Femur (tissue), 1 donor: ENCODE results near the gene FARP1.
A peak's percentile ranks its signal among the peaks of the same experiment; 100 is the strongest.

Experiments
- DNase-seq: peaks from one replicate; pipeline ENCODE4 v3.0.0-alpha.2; 2017

The FARP1 gene

DNA sequence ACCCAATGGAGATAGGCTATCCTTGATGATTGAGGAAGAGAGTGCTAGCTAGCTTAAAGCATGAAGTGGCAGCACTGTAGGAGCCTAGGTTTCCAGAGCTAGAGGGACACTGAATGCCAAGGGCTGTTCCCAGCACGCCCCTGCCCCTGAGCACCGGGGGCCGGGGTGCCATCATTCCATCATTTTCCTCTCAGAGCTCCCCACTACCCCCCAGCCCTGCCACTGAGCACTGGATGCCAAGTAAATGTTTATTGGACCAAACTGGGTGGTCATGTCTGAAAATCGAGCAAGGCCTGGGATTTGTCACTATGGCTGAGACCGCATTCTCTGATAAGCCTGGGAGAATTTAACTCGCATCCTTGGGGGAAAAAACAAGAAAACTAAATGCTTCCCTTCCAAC lies 291.2 kb downstream of the FARP1 start:
- DNase-seq: no peak

DNA sequence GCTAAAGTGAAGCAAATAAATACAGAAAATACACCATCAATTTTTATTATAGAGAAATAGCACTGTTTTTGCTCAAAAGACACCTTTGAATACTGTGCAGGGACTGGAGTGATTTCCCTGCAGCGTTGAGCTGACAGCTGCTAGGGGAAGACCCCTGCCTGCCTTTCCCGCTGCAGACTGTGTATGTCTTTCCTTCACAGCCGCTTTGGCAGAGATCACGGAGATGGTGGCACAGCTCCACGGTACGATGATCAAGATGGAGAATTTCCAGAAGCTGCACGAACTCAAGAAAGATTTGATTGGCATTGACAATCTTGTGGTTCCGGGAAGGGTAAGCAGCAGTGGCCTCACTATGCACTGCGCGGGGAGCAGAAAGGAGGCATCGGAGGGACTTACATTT lies 292.5 kb downstream of the FARP1 start:
- DNase-seq: no peak

DNA sequence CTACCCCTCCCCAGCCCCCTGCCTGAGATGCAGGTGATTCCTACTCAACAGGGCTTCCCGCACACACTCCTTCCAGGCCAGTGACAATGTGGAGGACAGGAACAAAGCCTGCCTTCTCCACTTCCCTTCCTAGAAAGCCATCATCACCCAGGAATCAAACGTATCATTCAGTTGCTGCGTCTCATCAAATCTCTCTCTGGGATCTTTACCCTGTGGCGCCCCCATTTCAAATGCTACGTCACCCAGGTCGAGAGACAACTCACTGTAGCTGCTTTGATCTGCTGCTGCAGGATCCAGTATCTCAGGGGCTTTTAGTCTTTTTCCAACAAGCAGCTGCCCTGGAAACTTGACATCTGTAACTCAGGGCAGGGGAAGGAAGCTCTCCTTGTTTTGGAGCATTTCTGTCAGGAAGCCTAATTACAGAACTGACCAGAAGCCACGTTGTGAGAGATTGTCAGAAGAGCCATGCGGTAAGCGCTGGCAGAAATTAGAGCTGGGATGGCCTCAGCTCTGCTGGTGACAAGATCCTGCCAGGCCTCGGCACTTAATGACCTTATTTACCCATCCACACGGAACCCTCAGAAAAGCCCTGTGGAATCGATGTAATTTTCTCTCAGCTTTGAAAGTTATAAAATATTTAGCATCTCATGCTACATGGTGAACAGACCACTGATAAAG lies 293.5 kb downstream of the FARP1 start:
- no peak for DNase-seq

DNA sequence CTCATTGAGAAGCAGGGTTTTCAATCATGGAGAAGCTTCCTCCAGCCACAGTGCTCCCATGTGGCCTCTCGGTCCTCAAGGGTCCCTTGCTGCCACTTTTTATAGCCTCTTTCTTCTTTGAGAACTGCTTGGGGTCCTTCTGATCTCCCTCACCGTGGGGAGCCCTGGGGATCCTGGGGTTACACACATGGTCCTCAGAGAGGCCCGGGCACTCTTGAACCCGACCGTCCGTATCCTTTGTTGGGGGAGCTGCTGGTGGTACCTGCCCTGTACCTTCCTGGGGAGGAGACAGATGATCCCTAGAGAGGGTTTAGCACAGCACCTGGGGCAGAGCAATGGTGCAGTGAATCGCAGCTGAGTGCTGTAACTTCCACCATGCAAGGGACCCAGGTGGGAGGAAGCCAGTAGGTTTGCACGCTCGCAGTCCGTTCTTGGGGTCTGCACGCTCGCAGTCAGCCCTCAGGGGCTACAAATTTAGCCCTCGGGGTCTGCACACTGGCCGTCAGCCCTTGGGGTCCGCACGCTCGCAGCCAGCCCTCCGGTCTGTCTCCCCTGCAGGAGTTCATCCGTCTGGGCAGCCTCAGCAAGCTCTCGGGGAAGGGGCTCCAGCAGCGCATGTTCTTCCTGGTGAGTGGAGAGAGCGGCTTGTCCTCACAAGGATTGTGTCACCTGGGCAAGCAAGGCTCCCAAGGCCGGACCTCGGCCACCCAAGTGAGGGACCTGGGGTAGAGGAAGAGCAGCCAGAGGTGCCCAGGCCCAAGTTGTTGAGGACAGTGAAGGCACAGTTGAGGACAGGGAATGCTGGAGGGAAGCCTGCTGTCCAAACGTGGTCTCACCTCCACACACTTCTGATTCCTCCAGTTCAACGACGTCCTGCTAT lies 295.6 kb downstream of the FARP1 start:
- no peak for DNase-seq

DNA sequence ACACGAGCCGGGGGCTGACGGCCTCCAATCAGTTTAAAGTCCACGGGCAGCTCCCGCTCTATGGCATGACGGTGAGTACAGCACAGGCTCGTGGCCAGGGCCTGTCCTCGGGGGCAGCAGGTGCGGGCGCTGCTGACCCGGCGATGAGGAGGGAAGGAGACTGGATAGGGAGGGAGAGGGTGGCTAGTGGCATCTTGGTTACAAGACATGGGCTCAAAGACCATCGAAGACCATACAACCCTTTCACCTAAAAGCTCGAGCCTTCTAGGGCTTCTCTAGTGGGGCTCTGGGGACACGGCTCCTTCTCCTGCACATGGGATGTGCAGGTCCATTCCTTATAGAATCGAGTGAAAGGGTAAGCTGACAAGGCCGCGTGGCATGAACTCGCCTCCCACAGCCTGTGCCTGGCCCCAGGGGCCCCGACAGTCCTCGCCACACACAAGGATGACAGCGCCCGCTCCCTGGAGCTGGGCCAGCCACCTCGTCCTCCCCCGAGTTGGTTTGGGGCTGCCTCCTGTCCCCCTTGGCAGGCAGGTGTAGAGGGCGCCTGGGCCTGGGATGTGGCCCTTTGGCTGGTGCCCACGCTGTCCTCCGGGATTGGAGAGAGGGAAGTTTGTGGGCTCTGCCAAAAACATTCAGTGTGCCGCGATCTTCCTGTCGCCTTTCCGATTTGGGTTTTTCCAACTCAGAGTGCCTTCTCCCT lies 296.4 kb downstream of the FARP1 start:
- DNase-seq: no peak

DNA sequence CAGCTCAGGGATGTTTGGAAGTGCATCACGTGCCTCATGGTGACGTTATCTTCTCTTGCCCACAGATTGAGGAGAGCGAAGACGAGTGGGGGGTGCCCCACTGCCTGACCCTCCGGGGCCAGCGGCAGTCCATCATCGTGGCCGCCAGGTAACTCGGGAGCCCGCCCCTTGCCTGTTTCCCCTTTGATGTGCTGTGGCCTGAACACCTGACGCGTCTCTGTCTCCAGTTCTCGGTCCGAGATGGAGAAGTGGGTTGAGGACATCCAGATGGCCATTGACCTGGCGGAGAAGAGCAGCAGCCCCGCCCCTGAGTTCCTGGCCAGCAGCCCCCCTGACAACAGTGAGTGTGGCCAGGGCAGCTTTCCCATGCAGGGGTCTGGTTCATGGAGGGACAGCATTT lies 297.0 kb downstream of the FARP1 start:
- no peak for DNase-seq

DNA sequence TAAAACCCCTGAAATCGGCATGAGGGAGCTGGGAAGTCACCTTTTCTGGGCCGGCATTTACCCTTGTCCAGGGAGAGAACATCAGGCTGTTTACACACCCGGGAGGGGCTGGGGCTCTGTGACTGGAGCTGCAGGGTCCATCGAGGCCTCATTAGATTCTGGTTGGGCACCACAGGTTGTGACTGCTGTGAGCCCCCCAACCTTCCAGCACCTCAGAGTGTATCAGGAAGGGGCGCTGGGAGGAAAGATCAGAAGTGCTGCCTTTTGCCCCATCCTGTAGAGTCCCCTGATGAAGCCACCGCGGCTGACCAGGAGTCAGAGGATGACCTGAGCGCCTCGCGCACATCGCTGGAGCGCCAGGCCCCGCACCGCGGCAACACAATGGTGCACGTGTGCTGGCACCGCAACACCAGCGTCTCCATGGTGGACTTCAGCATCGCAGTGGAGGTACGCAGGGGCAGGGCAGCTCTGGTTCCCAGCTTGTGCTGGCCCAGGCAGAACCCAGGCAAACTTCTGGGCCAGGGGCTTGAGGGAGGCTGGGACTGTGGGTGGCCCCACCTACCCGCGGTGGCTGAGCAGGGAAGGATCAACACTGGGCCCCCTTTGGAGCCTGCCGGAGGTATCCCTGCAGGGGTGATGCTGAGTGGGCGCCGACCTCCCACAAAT lies 297.6 kb downstream of the FARP1 start:
- no peak for DNase-seq

DNA sequence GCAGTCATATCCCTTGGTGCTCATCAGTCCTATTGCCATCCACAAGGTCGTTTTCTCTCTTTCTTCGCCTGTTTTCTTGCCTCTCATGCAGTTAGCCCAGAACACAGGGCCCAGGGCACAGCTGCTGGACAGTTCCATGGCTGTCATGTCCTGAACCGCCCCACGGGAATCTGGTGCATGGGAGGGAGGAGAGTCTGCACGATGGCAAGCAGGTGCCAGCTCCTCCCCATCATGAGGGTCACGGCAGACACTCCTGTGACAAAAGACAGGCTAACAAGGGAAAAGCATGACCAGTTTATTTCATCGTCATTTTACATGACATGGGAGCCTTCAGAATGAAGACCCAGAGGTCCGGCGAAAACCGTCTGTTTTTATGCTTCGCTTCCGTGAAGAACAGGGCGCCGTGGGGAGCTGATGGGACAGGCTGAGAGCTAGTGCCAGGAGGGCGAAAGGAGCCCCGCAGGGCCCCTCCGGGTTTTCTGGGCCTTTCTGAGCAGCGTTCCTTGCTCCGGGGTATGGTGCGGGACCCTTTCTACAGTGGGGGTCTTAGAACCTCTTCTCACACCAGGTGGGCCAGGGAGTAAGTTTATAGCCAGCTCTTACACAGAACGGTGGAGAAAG lies 298.3 kb downstream of the FARP1 start:
- no peak for DNase-seq

DNA sequence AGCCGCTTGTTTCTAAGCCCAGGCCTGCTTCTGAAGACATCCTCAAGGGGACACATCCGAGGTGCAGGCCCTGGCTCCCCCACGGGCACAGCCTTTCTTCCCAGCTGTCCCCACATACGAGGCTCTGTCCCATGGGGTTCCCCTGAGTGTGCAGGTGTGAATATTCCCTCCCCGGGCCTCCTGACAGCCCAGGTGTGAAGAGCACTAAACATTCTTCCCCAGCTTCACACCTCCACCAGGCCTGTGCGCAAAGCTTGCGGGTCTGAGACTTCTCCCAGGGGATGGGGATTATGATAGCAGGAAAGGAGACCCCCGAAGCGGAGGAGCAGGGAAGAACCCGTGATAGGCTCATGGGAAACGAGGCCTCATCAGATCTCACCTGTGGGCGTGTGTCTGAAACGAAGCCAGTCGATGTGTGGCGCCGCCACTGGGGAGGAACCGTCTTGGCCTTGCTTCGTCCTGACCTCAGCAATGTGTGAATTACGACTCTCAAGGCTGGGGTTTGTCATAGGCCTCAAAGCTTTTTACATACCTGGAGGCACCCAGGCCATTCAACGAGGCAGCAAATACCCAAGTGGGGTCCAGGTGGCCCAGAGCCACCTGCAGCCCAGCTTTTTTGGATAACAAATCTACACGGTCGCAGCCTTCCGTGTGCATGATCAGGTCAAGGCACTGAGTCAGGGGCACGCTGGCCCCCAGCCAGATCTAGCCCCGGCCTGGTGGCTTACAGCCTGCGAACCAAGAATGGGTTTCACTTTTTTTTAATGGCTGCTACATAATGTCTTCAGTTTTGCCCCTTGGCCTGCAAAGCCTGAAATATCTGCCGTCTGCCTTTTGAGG lies 299.7 kb downstream of the FARP1 start:
- no peak for DNase-seq

DNA sequence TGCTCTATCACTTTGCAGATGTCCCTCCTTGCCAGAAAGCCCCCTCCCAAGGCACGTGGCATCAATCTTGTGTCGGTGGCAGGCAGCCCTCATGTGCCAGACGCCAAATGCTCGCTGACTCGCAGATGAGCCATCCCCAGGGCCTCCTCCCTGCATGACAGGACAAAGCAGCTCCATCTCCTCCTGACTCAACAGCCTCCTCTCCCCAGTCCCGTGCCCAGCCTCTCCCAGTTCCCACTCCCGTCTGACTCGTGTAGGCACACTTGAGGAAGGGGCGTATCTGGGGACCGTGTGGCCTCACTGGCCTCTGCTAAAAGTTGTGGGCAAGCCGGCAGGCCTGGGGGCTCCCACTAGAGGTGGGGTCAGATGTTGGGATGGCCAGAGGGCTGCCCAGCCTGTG lies 300.4 kb downstream of the FARP1 start:
- DNase-seq: no peak

DNA sequence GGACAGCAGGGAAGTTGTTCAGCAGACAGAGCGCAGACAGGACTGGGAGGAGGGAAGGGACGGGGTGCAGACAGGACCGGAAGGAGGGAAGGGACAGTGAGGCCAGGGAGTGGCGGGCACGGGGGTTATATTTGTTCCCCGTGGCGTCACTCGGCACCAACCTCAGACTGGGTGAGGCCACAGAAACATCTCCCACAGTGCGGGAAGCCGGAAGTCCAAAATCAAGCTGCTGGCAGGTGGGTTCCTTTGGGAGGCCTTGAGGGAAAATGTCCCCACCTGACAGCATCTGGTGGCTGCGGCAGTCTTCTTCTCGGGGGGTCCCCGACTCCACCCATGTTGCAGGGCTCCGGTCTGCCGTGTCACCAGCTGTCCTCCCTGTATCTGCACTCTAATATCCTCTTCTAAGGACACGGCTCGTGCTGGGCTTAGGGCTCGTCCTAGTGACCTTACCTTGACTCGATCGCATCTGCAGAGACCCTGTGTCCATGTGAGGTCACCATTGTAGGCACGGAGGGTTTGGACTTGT lies 301.0 kb downstream of the FARP1 start:
- no peak for DNase-seq

DNA sequence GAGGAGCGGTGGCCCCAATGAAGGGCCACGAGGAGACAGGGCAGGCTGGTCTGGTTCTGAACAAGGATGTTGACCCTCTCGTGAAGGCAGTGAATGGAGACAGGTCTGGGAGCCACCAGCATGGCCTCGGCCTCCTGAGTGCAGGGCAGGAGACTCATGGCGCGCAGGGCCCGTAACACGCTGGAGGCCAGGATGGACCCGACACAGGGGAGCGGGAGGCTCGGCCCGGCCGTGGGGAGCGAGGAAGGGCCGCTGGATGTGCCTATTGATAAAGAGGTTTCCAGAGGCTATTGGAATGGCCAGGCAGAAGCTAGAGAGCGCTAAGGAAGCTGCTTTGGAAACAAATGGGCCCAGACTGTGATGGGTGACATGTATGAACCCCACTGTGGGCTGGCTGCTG lies 301.5 kb downstream of the FARP1 start:
- DNase-seq: no peak

DNA sequence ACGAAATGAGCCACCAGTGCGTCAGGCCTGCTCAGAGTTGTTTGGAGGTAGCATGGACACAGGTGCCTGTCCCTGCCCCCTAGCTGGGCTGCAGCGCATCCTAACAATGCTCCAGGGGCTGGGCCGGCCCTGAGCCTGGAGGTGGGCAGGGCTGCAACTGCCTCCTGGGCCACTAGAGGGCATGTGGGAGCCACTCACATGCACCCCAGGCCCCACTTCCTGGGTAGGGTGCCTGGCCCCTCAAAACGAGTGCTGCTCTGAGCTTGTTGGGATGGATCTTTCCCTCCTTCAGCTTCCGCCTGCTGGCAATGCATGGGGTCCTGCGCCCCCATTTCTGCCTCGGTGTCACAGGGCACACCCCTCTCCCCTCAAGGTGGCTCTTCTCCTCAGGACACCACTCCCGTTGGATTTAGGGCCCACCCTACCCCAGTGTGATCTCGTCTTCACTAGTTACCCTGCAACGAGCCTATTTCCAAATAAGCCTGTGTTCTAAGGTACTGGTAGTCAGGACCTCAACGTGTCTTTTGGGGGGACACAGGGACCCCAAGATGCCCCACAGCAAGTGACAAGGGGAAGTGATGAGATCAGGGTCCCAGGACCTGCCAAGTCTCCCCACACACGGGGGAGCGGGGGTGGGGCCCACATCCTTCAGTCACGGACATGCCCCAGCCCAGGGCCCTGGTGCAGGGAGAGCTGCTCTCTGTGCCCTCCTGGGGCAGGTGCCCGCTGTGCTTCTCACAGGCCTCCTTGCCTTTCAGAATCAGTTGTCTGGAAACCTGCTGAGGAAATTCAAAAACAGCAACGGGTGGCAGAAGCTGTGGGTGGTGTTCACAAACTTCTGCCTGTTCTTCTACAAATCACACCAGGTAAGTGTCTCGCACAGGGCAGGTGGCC lies 302.7 kb downstream of the FARP1 start:
- DNase-seq: peak; percentile 75

DNA sequence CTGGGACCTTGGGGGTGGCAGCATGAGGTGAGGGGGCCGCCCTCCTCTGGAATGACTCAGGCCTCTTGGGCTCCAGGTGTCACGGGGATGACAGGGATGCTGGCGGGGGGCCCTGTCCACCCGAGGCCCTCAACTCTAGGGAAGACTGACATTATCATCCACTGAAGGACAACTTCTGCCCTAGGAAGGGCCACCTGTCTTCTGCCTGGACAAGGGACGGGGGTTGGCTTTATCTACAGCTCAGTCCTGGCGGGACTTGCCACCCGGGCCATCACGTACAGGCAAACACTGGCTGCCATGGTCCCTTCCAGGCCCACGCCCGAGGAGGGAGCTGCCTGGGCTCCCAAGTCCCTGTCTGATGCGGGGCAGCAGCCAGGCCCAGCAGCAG lies 303.3 kb downstream of the FARP1 start:
- no peak for DNase-seq

DNA sequence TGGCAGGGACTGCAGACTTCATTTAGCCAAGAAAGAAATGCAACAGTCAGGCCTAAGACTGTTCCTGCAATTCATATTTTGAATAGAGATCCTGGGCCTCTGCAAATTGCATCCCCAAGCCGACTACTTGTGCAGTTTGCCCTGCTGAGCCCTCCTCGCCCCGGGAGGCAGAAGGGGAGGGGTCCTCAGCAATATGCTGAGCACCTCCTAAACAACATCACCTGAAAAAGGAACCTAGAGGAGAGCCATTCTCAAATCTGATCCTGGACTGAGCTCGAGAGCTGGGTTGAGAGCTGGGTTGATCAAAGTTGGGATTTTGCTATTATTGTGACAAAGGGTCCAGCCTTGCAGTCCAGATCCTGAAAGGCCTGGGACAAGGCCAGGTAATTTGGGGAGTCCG lies 304.2 kb downstream of the FARP1 start:
- no peak for DNase-seq

DNA sequence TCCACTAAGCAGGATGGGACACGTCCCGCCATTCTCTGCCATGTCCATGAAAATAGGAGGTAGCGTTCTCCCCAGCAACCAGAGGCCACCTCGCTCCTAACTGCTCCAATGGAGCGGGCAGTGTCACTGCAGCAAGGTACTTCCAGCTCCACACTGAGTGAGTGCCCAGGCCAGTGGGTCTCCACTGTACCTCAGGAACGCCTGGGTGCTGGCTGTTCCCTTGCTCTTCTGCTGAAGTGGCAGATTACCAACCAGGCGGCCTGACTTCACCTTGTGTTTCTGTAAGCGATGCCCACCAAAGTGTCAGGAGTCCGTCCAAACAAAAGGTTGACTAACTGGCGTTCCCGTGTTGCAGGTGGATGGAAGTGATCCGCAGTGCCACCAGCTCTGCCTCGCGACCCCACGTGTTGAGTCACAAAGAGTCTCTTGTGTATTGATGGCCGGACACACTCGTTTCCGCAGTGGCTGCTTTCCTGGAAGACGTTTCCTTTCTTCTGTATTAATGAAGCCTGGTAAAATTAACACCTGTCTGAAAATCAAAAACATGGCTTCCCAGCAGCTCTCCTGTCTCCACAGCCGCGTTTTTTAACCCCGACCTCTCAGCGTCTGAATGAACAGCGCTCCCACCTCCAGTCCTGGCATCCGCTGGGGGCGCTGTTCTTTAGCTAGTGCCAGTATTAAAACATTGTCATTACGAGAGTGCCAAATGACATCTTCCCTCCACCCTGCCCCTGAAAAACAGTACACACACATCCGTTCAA lies 305.2 kb downstream of the FARP1 start:
- DNase-seq: no peak

DNA sequence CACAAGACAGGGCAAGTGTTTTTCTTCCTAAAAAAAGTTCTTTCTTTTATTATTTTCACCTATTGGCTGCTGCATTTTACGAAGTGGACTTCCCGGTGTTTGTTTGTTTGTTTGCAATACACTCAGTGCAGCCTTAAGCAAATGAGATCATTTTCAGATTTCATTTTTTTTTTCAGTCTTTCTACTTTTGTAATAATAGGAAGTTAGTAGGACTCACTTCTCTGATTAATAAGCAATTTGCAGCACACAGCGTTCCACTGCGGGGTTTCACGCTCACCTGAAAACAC lies 305.7 kb downstream of the FARP1 start:
- no peak for DNase-seq

DNA sequence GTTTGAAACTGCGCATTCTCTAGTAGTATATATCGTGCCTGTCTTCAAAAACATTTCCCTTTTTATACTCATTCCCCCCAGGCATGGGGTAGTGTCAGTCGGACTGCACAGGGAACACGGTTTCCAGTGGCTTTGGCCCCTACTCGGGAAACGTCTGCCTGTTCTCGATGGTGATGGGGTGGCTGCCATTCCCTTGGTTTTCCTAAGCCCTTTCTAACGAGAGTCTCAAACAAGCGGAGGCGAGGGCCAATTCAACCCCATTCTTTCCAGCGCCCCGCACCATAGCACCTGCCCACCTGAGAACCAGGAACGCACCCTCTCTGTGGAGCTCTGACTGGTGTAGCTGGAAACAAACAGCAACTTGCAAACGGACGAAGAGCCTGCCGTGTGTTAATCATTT lies 306.4 kb downstream of the FARP1 start:
- DNase-seq: no peak

DNA sequence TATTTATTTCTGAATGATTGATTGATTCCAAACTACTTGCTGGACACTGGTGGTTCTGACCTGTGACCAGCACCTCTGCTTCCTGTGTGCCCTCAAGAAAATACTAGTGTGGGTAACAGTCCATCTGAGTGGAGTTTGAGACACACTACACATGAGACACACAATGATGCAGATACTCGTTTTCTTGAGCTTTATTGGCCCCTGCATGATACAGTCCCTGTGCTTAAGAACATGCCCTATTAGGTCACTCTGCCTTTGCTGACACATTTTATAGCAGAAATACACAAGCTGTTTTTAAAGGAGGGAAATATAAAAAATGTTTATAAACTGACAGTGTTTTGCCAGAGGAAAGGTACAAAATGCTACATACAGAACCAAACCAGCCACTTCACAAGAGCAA lies 307.1 kb downstream of the FARP1 start:
- DNase-seq: no peak

DNA sequence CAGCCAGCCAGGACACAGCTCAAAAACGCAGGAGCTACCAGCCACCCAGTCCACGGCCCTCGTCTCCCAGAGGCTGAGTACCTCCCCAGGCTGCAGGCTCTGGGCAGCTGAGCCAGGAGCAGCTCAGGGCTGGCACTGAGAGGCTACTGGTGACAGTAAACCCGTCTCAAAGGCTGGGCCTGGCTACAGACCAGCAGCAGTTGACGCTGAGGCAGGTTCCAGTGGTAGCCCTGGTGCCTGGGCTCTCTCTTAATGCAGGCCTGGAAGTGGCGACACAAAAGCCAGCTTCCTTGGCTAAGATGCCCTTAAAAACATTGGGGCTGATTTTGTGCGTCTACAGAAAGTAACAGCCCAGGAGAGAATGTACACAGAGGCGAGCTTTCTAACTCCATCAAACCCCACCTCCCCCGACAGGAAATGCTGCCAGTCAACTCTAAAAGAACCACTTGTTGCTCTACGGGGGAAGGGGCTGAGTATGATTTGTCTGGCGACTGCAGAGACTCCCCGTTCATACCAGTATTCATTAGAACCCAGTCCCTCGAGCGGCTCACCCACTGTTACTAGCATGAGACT lies 307.7 kb downstream of the FARP1 start:
- DNase-seq: no peak
